IPS-NIHi7 (cell line): ENCODE data around the gene PI16.
A peak's percentile ranks its signal among the peaks of the same experiment; 100 is the strongest.

Source experiments
- DNase-seq: peaks from one replicate; pipeline ENCODE4 v3.0.0; 2012; ENCODE audit warnings: mixed read lengths; ENCODE audit errors: extremely low spot score

PI16 gene

DNA sequence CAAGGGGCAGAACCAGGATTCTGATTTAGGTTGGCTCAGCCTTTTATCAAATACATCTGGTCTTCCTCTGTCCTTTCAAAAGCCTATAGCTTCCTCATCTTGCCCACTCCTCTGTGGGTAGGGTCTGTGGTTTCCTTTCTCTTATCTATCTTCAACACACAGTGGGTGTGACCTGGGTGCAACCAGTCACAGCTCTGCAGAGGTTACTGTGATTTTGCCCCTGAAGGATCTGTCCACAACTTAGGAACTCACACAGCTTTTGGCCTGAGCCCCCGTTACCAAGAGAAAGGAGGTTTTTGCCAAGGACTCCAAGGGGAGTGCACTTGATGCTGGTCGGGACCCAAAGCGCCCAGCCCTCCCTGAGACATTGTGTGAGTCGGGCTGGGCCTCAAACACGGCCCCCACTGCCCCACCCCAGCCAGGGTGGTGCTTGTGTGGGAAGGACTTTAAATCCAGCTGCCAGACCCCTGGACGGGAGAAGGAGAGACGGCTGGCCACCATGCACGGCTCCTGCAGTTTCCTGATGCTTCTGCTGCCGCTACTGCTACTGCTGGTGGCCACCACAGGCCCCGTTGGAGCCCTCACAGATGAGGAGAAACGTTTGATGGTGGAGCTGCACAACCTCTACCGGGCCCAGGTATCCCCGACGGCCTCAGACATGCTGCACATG lies at the start of gene PI16:
Gene PI16, plus strand, starts transcription at position 477 of the 670 bp plus-strand sequence. Its CDS starts 23 bp downstream, at position 500.
- DNase-seq, result no peak

GRCh38 chr6:36904851-36905393 lies 49.6 kb upstream of the PI16 start:
- no peak for DNase-seq

DNA sequence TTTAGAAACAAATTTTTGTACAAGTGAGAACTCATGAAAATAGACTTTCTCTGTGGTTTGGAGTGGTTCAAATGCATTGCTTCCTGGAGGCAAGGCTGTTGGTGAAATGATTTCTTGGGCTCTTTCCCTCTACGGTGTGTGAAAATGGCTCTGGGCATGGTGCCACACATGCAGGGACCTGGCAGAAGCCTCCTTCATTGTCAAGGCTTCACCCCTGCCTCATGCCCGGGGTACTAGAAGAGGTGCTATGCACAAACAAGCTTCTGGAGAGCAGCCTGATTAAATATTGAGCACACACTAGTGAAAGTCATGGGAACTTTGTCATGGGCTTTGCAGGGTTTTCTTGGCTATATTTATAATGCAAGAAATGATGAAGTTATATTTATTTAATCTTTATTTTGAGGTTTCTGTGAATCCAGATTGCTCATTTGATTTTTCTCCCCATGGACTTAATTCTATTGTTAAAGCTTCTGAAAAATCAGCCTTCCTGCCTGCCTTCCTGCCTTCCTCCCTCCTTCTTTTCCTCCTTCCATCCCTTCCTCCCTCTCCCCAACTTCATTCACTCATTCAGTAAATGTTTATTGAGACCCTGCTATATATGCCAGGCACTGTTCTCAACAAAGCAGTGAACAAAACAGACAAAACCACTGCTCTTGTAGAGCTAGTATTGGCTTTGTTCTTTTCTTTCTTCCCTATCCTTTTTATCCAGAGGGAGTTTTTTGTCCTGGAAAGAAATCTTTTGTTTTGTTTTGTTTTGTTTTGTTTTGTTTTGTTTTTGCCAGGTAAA lies 47.8 kb upstream of the PI16 start:
- DNase-seq, result no peak

DNA sequence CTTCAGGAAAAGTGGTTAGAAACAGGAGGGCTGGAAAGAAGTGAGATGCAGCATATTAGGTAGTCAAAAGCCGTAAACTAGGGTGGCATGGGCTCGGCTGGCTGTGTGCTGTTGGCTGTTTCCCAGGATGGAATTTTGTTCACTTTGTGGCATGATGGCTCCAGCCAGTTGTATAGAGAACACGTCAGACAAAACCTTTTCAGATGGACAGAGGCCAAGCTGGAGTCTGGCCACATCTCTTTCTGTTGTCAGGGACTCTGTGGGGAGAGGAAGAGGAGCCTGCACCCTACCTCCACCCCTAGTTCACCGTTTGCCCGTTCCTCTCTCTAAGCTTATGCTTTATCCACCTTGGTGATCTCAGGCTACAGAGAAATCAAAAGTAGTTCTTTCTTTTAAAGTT lies 46.8 kb upstream of the PI16 start:
- DNase-seq, result no peak

- no peak for DNase-seq
Observed at GRCh38 chr6:36908747-36909146, 45.8 kb upstream of the PI16 start.

- no peak for DNase-seq
Observed at GRCh38 chr6:36912030-36912454, 42.5 kb upstream of the PI16 start.

GRCh38 chr6:36912586-36912985 lies 42.0 kb upstream of the PI16 start:
- no peak for DNase-seq

GRCh38 chr6:36913082-36913481 lies 41.5 kb upstream of the PI16 start:
- no peak for DNase-seq

GRCh38 chr6:36914227-36914794 lies 40.2 kb upstream of the PI16 start:
- DNase-seq, result peak; percentile 71

GRCh38 chr6:36915599-36915998 lies 38.9 kb upstream of the PI16 start:
- DNase-seq, result no peak

DNA sequence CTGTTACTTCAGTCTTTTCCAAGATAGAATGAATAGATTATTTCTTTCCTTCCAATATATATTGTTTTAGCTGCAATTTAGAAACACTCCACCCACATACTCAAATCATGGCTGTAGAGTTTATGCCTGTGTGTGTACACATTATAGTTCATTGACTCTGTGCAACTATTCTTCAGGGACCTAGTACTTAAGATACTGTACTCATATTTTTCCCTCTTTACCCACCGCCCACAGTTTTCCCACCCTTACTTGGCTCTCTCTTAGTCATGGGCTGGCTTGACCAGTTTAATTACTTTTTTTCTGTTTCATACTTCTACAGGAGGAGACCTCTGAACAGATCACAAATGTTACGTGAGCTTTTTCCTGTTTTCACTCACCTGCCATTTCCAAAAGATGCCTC lies 38.4 kb upstream of the PI16 start:
- no peak for DNase-seq

GRCh38 chr6:36917541-36918193 lies 36.9 kb upstream of the PI16 start:
- no peak for DNase-seq

- no peak for DNase-seq
Observed at GRCh38 chr6:36920049-36920448, 34.5 kb upstream of the PI16 start.

DNA sequence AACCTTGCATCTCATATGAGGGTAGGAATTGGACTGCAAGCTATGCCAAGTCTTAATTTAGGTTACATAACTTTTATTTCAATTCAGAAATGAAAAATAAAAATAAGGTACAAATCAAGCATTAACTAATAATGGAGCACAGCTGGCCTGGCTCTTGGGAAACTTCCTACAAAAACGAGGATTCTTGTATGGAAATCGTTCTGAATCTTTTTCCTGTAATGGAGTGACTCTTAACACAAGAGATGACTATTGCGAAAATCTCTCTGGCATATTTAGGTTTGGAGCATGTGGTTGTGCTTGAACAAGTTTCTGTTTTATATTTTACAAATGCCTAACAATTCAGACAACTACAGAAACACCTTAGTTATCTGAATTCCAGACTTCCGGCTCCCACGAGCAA lies 34.0 kb upstream of the PI16 start:
- no peak for DNase-seq

- no peak for DNase-seq
Observed at GRCh38 chr6:36924131-36924530, 30.4 kb upstream of the PI16 start.

DNA sequence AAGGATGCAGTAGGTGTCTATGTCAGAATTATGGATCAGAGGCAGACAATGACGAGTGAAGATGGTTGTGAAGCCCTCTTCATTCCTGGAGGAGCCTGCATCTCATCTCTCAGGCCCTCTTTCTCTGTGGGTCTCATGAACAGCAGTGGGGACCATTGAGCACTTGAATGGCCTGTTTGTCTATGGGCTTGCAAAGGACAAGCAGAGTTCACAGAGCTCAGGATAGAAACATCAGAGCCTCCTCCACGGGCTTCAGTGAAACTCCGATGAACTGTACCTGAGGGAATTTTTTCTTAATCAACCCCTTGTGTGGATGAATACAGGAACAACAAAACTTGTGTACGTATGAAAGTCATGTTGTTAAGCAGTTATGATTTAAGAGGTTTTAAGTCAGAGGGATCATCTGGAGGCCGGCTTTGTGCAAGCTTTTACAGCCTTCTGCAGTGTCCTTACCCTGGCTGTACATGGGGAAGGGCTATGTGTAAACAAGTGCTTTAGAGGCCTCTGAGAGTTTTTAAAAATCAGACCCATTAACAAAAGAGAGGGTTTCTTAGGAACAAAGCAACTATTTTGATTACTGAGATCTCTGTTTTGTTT lies 29.7 kb upstream of the PI16 start:
- DNase-seq, result no peak

- no peak for DNase-seq
Observed at GRCh38 chr6:36925809-36926208, 28.7 kb upstream of the PI16 start.

- DNase-seq, result no peak
Observed at GRCh38 chr6:36926708-36927513, 27.6 kb upstream of the PI16 start.

- no peak for DNase-seq
Observed at GRCh38 chr6:36927691-36928546, 26.6 kb upstream of the PI16 start.

- no peak for DNase-seq
Observed at GRCh38 chr6:36928547-36928918, 26.0 kb upstream of the PI16 start.
